ENCODE measurements around the gene CNTN4.
"Not testable (repeated sequence)": the region's sequence is repeated elsewhere in the genome, so short reads cannot be mapped to it uniquely, and the experiment has no call there.

CNTN4 gene

GRCh38 chr3:2098398-2099027 is at the start of gene CNTN4:
Gene CNTN4, plus strand, starts transcription at chr3:2098866.
- DNase-seq (ENCODE audit: low read depth): no peak

GRCh38 chr3:2061360-2061759 is 37.3 kb upstream of the CNTN4 start:
- no peak for DNase-seq (ENCODE audit: low read depth)

GRCh38 chr3:2071531-2071930 is 27.1 kb upstream of the CNTN4 start:
- no peak for DNase-seq (ENCODE audit: low read depth)

GRCh38 chr3:2078821-2079220 is 19.8 kb upstream of the CNTN4 start:
- no peak for DNase-seq (ENCODE audit: low read depth)

- DNase-seq (ENCODE audit: low read depth): no peak
Observed at GRCh38 chr3:2082871-2083480, 15.7 kb upstream of the CNTN4 start.

GRCh38 chr3:2083558-2083957 is 15.1 kb upstream of the CNTN4 start:
- not testable (repeated sequence) for DNase-seq (ENCODE audit: low read depth)

GRCh38 chr3:2090095-2090911 is 8.4 kb upstream of the CNTN4 start:
- DNase-seq (ENCODE audit: low read depth): no peak

- DNase-seq (ENCODE audit: low read depth): no peak
Observed at GRCh38 chr3:2092758-2093157, 5.9 kb upstream of the CNTN4 start.

- DNase-seq (ENCODE audit: low read depth): no peak
Observed at GRCh38 chr3:2094941-2095340, 3.7 kb upstream of the CNTN4 start.

GRCh38 chr3:2096216-2096615 is 2.5 kb upstream of the CNTN4 start:
- no peak for DNase-seq (ENCODE audit: low read depth)

GRCh38 chr3:2097641-2098191 is 950 bp upstream of the CNTN4 start:
- DNase-seq (ENCODE audit: low read depth): no peak

- DNase-seq (ENCODE audit: low read depth): no peak
Observed at GRCh38 chr3:2099028-2099671, 484 bp downstream of the CNTN4 start.

GRCh38 chr3:2099779-2100191 is 1.1 kb downstream of the CNTN4 start:
- DNase-seq (ENCODE audit: low read depth): no peak

GRCh38 chr3:2106438-2106837 is 7.8 kb downstream of the CNTN4 start:
- DNase-seq (ENCODE audit: low read depth): no peak

GRCh38 chr3:2110597-2111117 is 12.0 kb downstream of the CNTN4 start:
- DNase-seq (ENCODE audit: low read depth): no peak

- DNase-seq (ENCODE audit: low read depth): no peak
Observed at GRCh38 chr3:2114617-2115275, 16.1 kb downstream of the CNTN4 start.

- DNase-seq (ENCODE audit: low read depth): no peak
Observed at GRCh38 chr3:2130726-2131125, 32.1 kb downstream of the CNTN4 start.

GRCh38 chr3:2133146-2133545 is 34.5 kb downstream of the CNTN4 start:
- DNase-seq (ENCODE audit: low read depth): no peak

- DNase-seq (ENCODE audit: low read depth): no peak
Observed at GRCh38 chr3:2137651-2138050, 39.0 kb downstream of the CNTN4 start.

- no peak for DNase-seq (ENCODE audit: low read depth)
Observed at GRCh38 chr3:2141482-2141881, 42.8 kb downstream of the CNTN4 start.

- no peak for DNase-seq (ENCODE audit: low read depth)
Observed at GRCh38 chr3:2148561-2149340, 50.1 kb downstream of the CNTN4 start.

Data from activated T-cell treated with anti-CD3 and anti-CD28 coated beads for 1 hour (primary cell).